ENCODE data around the gene FAM156B. TPM values are rescaled to one million over a fixed set of nuclear protein-coding genes. Genes with fewer than 3 reads are reported as not detected.
A peak's percentile ranks its signal among the peaks of the same experiment; 100 is the strongest.
"Not testable (repeated sequence)": the region's sequence is repeated elsewhere in the genome, so short reads cannot be mapped to it uniquely, and the experiment has no call there.

The FAM156B gene
- total RNA-seq, 1 donor from 2014 or later, result 10.4 TPM

- DNase-seq, result not testable (repeated sequence)
These were observed 33.1 kb downstream of the FAM156B start for GRCh38 chrX:52930214-52930613.

GRCh38 chrX:52933213-52933612, 36.1 kb downstream of the FAM156B start:
- DNase-seq, result no peak

- DNase-seq, result peak; percentile 17
These were observed 37.0 kb downstream of the FAM156B start for GRCh38 chrX:52933976-52934703.

- peak; percentile 93 for DNase-seq
These were observed 37.8 kb downstream of the FAM156B start for GRCh38 chrX:52934704-52935469.

- DNase-seq, result not testable (repeated sequence)
These were observed 38.3 kb downstream of the FAM156B start for GRCh38 chrX:52935470-52935784.

- DNase-seq, result not testable (repeated sequence)
These were observed 43.6 kb downstream of the FAM156B start for GRCh38 chrX:52940704-52941103.

- DNase-seq, result not testable (repeated sequence)
These were observed 44.6 kb downstream of the FAM156B start for GRCh38 chrX:52941728-52942127.

GRCh38 chrX:52945838-52946494, 48.8 kb downstream of the FAM156B start:
- DNase-seq, result not testable (repeated sequence)

- not testable (repeated sequence) for DNase-seq
These were observed 50.4 kb downstream of the FAM156B start for GRCh38 chrX:52947501-52947900.

- not testable (repeated sequence) for DNase-seq
These were observed 51.1 kb downstream of the FAM156B start for GRCh38 chrX:52948265-52948664.

- DNase-seq, result not testable (repeated sequence)
These were observed 52.2 kb downstream of the FAM156B start for GRCh38 chrX:52949325-52949724.

GRCh38 chrX:52949884-52950283, 52.8 kb downstream of the FAM156B start:
- not testable (repeated sequence) for DNase-seq

Other genes with a start within 250 kb of the FAM156B start
- gene SSX7, start 242.4 kb upstream of the FAM156B start, total RNA-seq, result not detected in 2 replicates
- not detected in 2 replicates for gene SSX2, start 190.2 kb upstream of the FAM156B start, total RNA-seq
- gene SSX2B, start 146.1 kb upstream of the FAM156B start, total RNA-seq, result not detected in 2 replicates
- gene SPANXN5, start 99.9 kb upstream of the FAM156B start, total RNA-seq, result not detected in 2 replicates
- gene XAGE5, start 86.0 kb upstream of the FAM156B start, total RNA-seq, result not detected in 2 replicates
- not detected in 2 replicates for gene XAGE3, start 29.2 kb upstream of the FAM156B start, total RNA-seq
- gene FAM156A, start 61.2 kb downstream of the FAM156B start, total RNA-seq, result 5.6 and 9.2 TPM in 2 replicates
- 1.7 and 2.5 TPM in 2 replicates for gene GPR173, start 151.5 kb downstream of the FAM156B start, total RNA-seq
- gene TSPYL2, start 185.0 kb downstream of the FAM156B start, total RNA-seq, result 5.6 and 11.1 TPM in 2 replicates
- gene KANTR, start 196.8 kb downstream of the FAM156B start, total RNA-seq, result 7.6 and 8.5 TPM in 2 replicates